LNCAP (cell line): ENCODE measurements around the gene SORBS2.

Experiments used
- CTCF ChIP-seq: fragments of 450-650 bp; IDR thresholded peaks from 2 replicates; pipeline ENCODE4 v1.5.1; 2017; ENCODE audit warnings: mild to moderate bottlenecking

Gene SORBS2

GRCh38 chr4:185672151-185672550 is 139.8 kb downstream of the SORBS2 start:
- no peak for TF ChIP-seq CTCF

- no peak for TF ChIP-seq CTCF
Measured at GRCh38 chr4:185671496-185671895, 140.5 kb downstream of the SORBS2 start.

- TF ChIP-seq CTCF: no peak
Measured at GRCh38 chr4:185671066-185671465, 140.9 kb downstream of the SORBS2 start.

GRCh38 chr4:185669288-185669687 is 142.7 kb downstream of the SORBS2 start:
- no peak for TF ChIP-seq CTCF

GRCh38 chr4:185666156-185666555 is 145.8 kb downstream of the SORBS2 start:
- no peak for TF ChIP-seq CTCF

GRCh38 chr4:185665655-185666054 is 146.3 kb downstream of the SORBS2 start:
- TF ChIP-seq CTCF: no peak

- no peak for TF ChIP-seq CTCF
Measured at GRCh38 chr4:185664481-185664880, 147.5 kb downstream of the SORBS2 start.

GRCh38 chr4:185662030-185662778 is 149.8 kb downstream of the SORBS2 start:
- TF ChIP-seq CTCF: no peak
